Right lobe of liver (tissue), 4 donors: ENCODE measurements around the gene LDLRAD4.

Experiments used
- POLR2A ChIP-seq: fragments of 450-650 bp; IDR thresholded peaks from one replicate; pipeline ENCODE4 v1.6.1; 2017; ENCODE audit warnings: antibody characterized with exemption, mild to moderate bottlenecking
- TF ChIP-seq, protein P1 (sequence below), 4 donors: fragments of 200-600 bp in 3 of 4; fragments of 450-650 bp in 1 of 4; IDR thresholded peaks; one replicate each; pipeline versions ENCODE4 v1.5.1 to v1.8.0; 2016 to 2022; ENCODE audit warnings: antibody characterized with exemption in 4 of 4, mild to moderate bottlenecking in 2 of 4
- donor health status: DM: no; HTN: no; CAD: no.
- donor health status: DM: no; HTN: no; CAD: no.
- donor health status: DM: no; HTN: yes; CAD: no.

DNA sequence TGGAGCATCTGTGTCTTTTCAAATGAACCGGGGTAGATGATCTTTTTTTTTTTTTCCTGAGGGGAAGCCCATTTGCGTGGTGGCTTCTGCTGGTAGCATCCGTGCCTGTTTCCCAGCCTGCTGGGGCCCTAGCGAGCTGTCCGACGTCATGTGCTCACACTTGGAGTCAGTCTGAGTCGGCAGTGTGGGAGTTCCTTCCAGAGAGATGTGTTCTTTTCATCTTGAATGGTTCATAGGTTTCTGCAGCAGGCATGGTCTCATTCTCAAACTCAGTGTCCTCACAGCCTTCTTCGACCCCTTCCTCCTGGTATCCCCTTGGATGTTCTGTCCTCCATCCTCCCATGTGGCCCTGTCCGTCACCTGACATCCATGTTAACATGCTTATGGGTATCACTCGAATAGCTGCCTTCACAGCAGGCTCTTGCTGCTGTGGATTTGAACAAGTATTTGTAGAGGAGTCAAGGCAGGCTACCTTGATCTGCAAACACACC lies 51.0 kb downstream of the LDLRAD4 start:
- TF ChIP-seq POLR2A, result no peak
- TF ChIP-seq, protein P1, sequence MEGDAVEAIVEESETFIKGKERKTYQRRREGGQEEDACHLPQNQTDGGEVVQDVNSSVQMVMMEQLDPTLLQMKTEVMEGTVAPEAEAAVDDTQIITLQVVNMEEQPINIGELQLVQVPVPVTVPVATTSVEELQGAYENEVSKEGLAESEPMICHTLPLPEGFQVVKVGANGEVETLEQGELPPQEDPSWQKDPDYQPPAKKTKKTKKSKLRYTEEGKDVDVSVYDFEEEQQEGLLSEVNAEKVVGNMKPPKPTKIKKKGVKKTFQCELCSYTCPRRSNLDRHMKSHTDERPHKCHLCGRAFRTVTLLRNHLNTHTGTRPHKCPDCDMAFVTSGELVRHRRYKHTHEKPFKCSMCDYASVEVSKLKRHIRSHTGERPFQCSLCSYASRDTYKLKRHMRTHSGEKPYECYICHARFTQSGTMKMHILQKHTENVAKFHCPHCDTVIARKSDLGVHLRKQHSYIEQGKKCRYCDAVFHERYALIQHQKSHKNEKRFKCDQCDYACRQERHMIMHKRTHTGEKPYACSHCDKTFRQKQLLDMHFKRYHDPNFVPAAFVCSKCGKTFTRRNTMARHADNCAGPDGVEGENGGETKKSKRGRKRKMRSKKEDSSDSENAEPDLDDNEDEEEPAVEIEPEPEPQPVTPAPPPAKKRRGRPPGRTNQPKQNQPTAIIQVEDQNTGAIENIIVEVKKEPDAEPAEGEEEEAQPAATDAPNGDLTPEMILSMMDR (IDR thresholded peaks at IDR 0.05), result no peak
